ENCODE results near the gene GPSM1. TPM values are rescaled to one million over a fixed set of nuclear protein-coding genes. Genes with fewer than 3 reads are reported as not detected.

Gene GPSM1
- total RNA-seq, 1 experiment from 2014 or later: 26.4 TPM

- DNase-seq (ENCODE audit: low read depth, low spot score) (no peak), ATAC-seq (peak; percentile 69)
- Histone ChIP-seq H3K9ac (ENCODE audit: low read length) (no peak overlapping the region), H3K4me1 (ENCODE audit: control insufficient read depth in 1 of 2, insufficient read depth in 2 of 2, low read length in 2 of 2) (peaks cover 13 to 19% of the 10 kb centered on the region in 2 experiments), H3K4me2 (ENCODE audit: low read length) (peak overlapping the region; percentile 76; the same call in 1 of the 2 replicates), H3K9me3 (ENCODE audit: control insufficient read depth in 1 of 2, insufficient read depth in 1 of 2, low read depth in 1 of 2, low read length in 2 of 2) (peaks cover 10 to 26% of the 10 kb centered on the region in 2 experiments; a peak in 2 of 4 replicates), H3K4me3 (replicated peaks in 1 of 2; ENCODE audit: low read depth in 1 of 2, low read length in 2 of 2) (no peak overlapping the region), H4K20me1 (ENCODE audit: insufficient read depth) (no peaks in the 10 kb centered on the region), H3K36me3 (ENCODE audit: control insufficient read depth in 1 of 2, insufficient read depth in 2 of 2, low read length in 2 of 2) (no peaks in the 10 kb centered on the region), H3K9me2 (ENCODE audit: insufficient read depth) (no peaks in the 10 kb centered on the region), H3K79me2 (ENCODE audit: insufficient read depth, low read length) (no peaks in the 10 kb centered on the region), H3K27ac (ENCODE audit: low read depth, low read length) (peak overlapping the region; percentile 70; the same call in 1 of the 2 replicates), H3K27me3 (ENCODE audit: insufficient read depth, low read length) (no peaks in the 10 kb centered on the region), H2AFZ (ENCODE audit: low read depth, low read length, poor library complexity, severe bottlenecking) (no peak overlapping the region)
- TF ChIP-seq SP1 (IDR thresholded peaks at IDR 0.05; ENCODE audit: low read depth) (no peak), ZNF274 (IDR thresholded peaks at IDR 0.05; ENCODE audit: low read depth, low read length) (no peak), SRF (IDR thresholded peaks at IDR 0.05; ENCODE audit: low read depth) (no peak), EZH2phosphoT487 (IDR thresholded peaks at IDR 0.05; ENCODE audit: borderline replicate concordance) (no peak), MAX (IDR thresholded peaks at IDR 0.05) (no peak), POLR2AphosphoS5 (IDR thresholded peaks at IDR 0.05; ENCODE audit: low read depth, low read length) (no peak), ZFX (IDR thresholded peaks at IDR 0.05) (no peak), CBX3 (IDR thresholded peaks at IDR 0.05; ENCODE audit: low read depth) (no peak), YY1 (IDR thresholded peaks at IDR 0.05; ENCODE audit: extremely low read depth, insufficient replicate concordance, low read depth, low read length) (no peak), ATF3 (IDR thresholded peaks at IDR 0.05) (no peak), TCF7L2 (IDR thresholded peaks at IDR 0.05; ENCODE audit: borderline replicate concordance, extremely low read depth, insufficient read depth, insufficient read length) (no peak), RAD21 (IDR thresholded peaks at IDR 0.05; ENCODE audit: low read depth) (peak; percentile 87), JUND (IDR thresholded peaks at IDR 0.05) (no peak), CTCF (IDR thresholded peaks at IDR 0.05 in 2 of 3, conservative IDR thresholded peaks at IDR 0.05 in 1 of 3; ENCODE audit: borderline replicate concordance in 1 of 3, insufficient read depth in 1 of 3, low read depth in 2 of 3, low read length in 2 of 3) (peak; percentile 63 to 73 (median 67); a peak in 5 of 6 replicates), ELF1 (IDR thresholded peaks at IDR 0.05; ENCODE audit: borderline replicate concordance, low read depth) (no peak)
- CTCF ChIA-PET: interaction anchor here (0.6 to 2.5 kb wide), 5 partner anchors 11 to 89 kb away, joined by 3 to 8 read pairs (median 3); partner anchors contain the start of gene DNLZ
- intact Hi-C loops (cut with micrococcal nuclease): loop anchor here (1.0 kb wide), 1 partner anchor 88 kb away; the partner anchor contains the start of gene SNAPC4
- BruUV-seq (replicated peaks): no TSS peak
- POLR2A ChIA-PET: no interaction called here
- RAD21 ChIA-PET (ENCODE audit: low non-redundant PET in 1 of 2, low total read pairs in 2 of 2, uncharacterized antibody in 2 of 2, unreplicated experiment in 2 of 2): no interaction called here
These were observed 14.9 kb upstream of the GPSM1 start for GRCh38 chr9:136312436-136312835.

Data from HCT116 (cell line).